ENCODE measurements around the gene AOAH. TPM values are rescaled to one million over a fixed set of nuclear protein-coding genes. Genes with fewer than 3 reads are reported as not detected.

Gene AOAH
- total RNA-seq, 1 donor from 2014 or later = 5.5 TPM

DNA sequence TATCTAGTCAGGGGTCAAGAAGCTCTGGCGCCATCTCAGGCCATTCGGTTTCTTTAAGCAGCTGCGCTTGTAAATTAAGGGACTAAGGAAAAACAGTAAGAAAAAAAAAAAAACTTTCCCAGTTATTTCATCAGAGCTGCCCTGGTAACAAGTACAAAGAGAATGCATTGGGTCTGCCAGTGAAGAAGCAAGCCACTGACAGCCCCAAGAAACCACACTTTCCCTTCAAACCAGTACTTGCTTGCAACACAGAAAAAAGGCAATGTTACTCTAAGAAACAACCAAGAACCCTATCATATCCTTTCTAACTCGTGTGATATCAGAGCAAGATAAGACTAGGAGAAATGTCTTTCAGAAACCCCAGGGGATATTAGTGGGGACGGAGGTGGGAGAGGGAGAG lies 40.6 kb upstream of the AOAH start:
- TF ChIP-seq, protein P1, sequence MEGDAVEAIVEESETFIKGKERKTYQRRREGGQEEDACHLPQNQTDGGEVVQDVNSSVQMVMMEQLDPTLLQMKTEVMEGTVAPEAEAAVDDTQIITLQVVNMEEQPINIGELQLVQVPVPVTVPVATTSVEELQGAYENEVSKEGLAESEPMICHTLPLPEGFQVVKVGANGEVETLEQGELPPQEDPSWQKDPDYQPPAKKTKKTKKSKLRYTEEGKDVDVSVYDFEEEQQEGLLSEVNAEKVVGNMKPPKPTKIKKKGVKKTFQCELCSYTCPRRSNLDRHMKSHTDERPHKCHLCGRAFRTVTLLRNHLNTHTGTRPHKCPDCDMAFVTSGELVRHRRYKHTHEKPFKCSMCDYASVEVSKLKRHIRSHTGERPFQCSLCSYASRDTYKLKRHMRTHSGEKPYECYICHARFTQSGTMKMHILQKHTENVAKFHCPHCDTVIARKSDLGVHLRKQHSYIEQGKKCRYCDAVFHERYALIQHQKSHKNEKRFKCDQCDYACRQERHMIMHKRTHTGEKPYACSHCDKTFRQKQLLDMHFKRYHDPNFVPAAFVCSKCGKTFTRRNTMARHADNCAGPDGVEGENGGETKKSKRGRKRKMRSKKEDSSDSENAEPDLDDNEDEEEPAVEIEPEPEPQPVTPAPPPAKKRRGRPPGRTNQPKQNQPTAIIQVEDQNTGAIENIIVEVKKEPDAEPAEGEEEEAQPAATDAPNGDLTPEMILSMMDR (IDR thresholded peaks at IDR 0.05) = no peak
- TF ChIP-seq EZH2phosphoT487 (IDR thresholded peaks at IDR 0.05) = no peak
- TF ChIP-seq EZH2 (IDR thresholded peaks at IDR 0.05) = no peak
- no peak overlapping the region for H3K9ac ChIP-seq
- no peak overlapping the region for H3K27ac ChIP-seq

DNA sequence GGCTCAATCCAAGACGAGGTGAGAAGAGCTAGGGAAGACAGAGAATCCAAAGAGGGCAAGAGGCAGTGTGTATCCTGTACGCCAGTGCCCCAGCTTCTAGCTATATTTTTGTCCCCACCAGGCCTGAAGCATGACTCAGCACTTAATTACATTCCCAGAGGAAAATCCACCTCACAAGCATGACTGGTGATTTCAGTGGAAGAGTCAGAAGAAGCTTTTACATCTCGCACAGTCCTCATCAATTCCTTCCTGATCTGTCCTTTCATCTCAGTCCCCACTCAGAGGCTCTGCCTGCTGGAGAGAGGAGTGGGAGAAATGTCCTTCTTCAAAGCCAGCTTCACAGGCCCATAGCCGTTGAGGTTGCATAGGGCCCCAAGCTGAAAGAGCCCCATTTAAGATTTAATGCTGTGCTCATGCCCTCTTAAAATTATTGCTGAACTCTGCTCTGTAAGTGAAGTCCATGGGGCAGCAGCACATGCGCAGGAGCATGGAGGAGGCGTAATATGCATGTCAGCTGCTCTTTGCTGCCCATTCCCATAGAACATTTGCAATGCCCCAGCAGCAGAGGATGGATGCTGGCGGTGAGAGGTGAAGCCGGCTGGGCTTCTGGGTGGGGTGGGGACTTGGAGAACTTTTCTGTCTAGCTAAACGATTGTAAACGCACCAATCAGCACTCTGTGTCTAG lies 39.0 kb upstream of the AOAH start:
- H3K4me2 ChIP-seq = no peak overlapping the region
- H3K4me3 Mint-ChIP-seq = no peak overlapping the region
- no peaks in the 10 kb centered on the region for H3K36me3 Mint-ChIP-seq

More for the DNA sequence above, 40.6 kb upstream of the AOAH start:
- no peak overlapping the region for H2AFZ ChIP-seq (replicated peaks)
- Mint-ChIP-seq H3K36me3 (no peaks in the 10 kb centered on the region), H3K9me3 (no peaks in the 10 kb centered on the region), H3K27me3 (ENCODE audit: insufficient read depth, low read depth) (no peaks in the 10 kb centered on the region), H3K27ac (no peak overlapping the region), H3K4me3 (no peak overlapping the region), H3K4me1 (no peaks in the 10 kb centered on the region)
- H3K4me2 ChIP-seq = no peak overlapping the region
- no peaks in the 10 kb centered on the region for H4K20me1 ChIP-seq (ENCODE audit: low read depth)
- no peak overlapping the region for H3K4me3 ChIP-seq
- H3K4me1 ChIP-seq = no peaks in the 10 kb centered on the region
- H3K27me3 ChIP-seq = no peaks in the 10 kb centered on the region
- no peaks in the 10 kb centered on the region for H3F3A ChIP-seq (ENCODE audit: low read depth)
- no peaks in the 10 kb centered on the region for H3K79me2 ChIP-seq (ENCODE audit: low read depth)
- H3K36me3 ChIP-seq = no peaks in the 10 kb centered on the region
- DNase-seq (ENCODE audit: low spot score) = no peak
- no peaks in the 10 kb centered on the region for H3K9me3 ChIP-seq (ENCODE audit: low read depth)

GRCh38 chr7:36762394-36762793 lies 38.1 kb upstream of the AOAH start:
- no peak for DNase-seq (ENCODE audit: low spot score)
- Mint-ChIP-seq H3K9me3 (no peaks in the 10 kb centered on the region), H3K27ac (no peak overlapping the region), H3K27me3 (ENCODE audit: insufficient read depth, low read depth) (peaks cover 2% of the 10 kb centered on the region), H3K4me3 (no peak overlapping the region), H3K36me3 (no peaks in the 10 kb centered on the region), H3K4me1 (peaks cover 2% of the 10 kb centered on the region)
- Histone ChIP-seq H2AFZ (replicated peaks) (peak overlapping the region; percentile 72), H4K20me1 (ENCODE audit: low read depth) (no peaks in the 10 kb centered on the region), H3K4me3 (no peak overlapping the region), H3K27me3 (no peaks in the 10 kb centered on the region), H3K9me3 (ENCODE audit: low read depth) (no peaks in the 10 kb centered on the region), H3K4me2 (no peak overlapping the region), H3K36me3 (no peaks in the 10 kb centered on the region), H3K9ac (no peak overlapping the region), H3K79me2 (ENCODE audit: low read depth) (no peaks in the 10 kb centered on the region), H3K27ac (no peak overlapping the region), H3F3A (ENCODE audit: low read depth) (no peaks in the 10 kb centered on the region), H3K4me1 (no peaks in the 10 kb centered on the region)
- TF ChIP-seq EZH2phosphoT487 (IDR thresholded peaks at IDR 0.05) (no peak), EZH2 (IDR thresholded peaks at IDR 0.05) (no peak)
- TF ChIP-seq, protein P1 (IDR thresholded peaks at IDR 0.05) = no peak

More for the DNA sequence above, 39.0 kb upstream of the AOAH start:
- TF ChIP-seq EZH2 (IDR thresholded peaks at IDR 0.05) = no peak
- TF ChIP-seq, protein P1 (IDR thresholded peaks at IDR 0.05) = no peak
- no peak for TF ChIP-seq EZH2phosphoT487 (IDR thresholded peaks at IDR 0.05)
- Histone ChIP-seq H3K4me1 (no peaks in the 10 kb centered on the region), H3K27me3 (no peaks in the 10 kb centered on the region), H2AFZ (replicated peaks) (peak overlapping the region; percentile 72), H3K36me3 (no peaks in the 10 kb centered on the region), H3F3A (ENCODE audit: low read depth) (no peaks in the 10 kb centered on the region), H3K27ac (no peak overlapping the region), H3K9me3 (ENCODE audit: low read depth) (no peaks in the 10 kb centered on the region), H4K20me1 (ENCODE audit: low read depth) (no peaks in the 10 kb centered on the region), H3K79me2 (ENCODE audit: low read depth) (no peaks in the 10 kb centered on the region), H3K4me3 (no peak overlapping the region), H3K9ac (no peak overlapping the region)
- no peak for DNase-seq (ENCODE audit: low spot score)
- H3K9me3 Mint-ChIP-seq = no peaks in the 10 kb centered on the region
- peaks cover 2% of the 10 kb centered on the region for H3K27me3 Mint-ChIP-seq (ENCODE audit: insufficient read depth, low read depth)
- H3K4me1 Mint-ChIP-seq = no peaks in the 10 kb centered on the region
- peak overlapping the region; percentile 36 for H3K27ac Mint-ChIP-seq

Measured in neural progenitor cell (in vitro differentiated cells).